Measurements from ENCODE around the gene PAN3.
"Not testable (repeated sequence)": the region's sequence is repeated elsewhere in the genome, so short reads cannot be mapped to it uniquely, and the experiment has no call there.

The PAN3 gene

DNA sequence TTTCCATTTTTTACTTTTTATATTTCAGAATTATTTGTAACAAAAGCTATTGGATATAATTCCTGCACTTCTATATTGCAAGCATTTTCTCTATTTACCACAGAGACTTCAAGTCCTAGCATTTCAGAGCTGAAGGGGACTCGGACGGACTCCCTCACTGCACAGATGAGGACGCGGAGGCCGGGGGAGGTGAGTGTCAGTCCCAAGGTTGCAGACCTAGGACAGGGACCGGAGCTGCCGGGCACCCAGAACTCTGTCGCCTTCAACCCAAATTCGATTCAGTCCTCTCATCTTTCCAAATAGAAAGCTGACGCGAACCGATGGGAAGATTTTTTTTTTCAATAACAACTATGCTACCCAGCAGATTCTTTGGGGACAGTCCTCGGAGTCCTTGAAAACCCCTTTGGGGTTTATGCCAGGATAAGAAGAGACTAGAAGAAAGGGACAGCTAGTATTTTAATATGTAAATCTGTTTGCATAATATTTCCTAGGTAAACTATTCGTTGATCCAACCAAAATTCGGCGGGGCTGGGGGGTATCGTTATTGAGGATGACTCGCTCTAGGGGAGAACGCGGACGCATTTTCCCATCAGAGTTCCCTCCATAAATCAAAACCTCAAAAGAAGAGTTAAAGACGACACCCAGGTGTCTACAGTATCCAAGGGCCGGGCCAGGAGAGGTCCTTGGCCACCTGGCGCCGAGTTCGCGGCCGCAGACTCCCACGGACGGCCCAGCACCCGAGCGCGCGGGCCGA is 38.8 kb upstream of the PAN3 start:
- TF ChIP-seq, protein P1, sequence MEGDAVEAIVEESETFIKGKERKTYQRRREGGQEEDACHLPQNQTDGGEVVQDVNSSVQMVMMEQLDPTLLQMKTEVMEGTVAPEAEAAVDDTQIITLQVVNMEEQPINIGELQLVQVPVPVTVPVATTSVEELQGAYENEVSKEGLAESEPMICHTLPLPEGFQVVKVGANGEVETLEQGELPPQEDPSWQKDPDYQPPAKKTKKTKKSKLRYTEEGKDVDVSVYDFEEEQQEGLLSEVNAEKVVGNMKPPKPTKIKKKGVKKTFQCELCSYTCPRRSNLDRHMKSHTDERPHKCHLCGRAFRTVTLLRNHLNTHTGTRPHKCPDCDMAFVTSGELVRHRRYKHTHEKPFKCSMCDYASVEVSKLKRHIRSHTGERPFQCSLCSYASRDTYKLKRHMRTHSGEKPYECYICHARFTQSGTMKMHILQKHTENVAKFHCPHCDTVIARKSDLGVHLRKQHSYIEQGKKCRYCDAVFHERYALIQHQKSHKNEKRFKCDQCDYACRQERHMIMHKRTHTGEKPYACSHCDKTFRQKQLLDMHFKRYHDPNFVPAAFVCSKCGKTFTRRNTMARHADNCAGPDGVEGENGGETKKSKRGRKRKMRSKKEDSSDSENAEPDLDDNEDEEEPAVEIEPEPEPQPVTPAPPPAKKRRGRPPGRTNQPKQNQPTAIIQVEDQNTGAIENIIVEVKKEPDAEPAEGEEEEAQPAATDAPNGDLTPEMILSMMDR (IDR thresholded peaks at IDR 0.05; ENCODE audit: low read depth, low read length) = no peak
- TF ChIP-seq MYC (IDR thresholded peaks at IDR 0.05; ENCODE audit: low read depth, low read length) (no peak), POLR2A (IDR thresholded peaks at IDR 0.05; ENCODE audit: extremely low read depth, insufficient read length) (no peak)
- TF ChIP-seq, protein P2, sequence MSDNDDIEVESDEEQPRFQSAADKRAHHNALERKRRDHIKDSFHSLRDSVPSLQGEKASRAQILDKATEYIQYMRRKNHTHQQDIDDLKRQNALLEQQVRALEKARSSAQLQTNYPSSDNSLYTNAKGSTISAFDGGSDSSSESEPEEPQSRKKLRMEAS (IDR thresholded peaks at IDR 0.05; ENCODE audit: low read depth, low read length) = no peak
- DNase-seq (ENCODE audit: low read depth) = peak; percentile 20
- H3K4me3 ChIP-seq (ENCODE audit: low read depth, low read length) = peak overlapping the region; percentile 46

DNA sequence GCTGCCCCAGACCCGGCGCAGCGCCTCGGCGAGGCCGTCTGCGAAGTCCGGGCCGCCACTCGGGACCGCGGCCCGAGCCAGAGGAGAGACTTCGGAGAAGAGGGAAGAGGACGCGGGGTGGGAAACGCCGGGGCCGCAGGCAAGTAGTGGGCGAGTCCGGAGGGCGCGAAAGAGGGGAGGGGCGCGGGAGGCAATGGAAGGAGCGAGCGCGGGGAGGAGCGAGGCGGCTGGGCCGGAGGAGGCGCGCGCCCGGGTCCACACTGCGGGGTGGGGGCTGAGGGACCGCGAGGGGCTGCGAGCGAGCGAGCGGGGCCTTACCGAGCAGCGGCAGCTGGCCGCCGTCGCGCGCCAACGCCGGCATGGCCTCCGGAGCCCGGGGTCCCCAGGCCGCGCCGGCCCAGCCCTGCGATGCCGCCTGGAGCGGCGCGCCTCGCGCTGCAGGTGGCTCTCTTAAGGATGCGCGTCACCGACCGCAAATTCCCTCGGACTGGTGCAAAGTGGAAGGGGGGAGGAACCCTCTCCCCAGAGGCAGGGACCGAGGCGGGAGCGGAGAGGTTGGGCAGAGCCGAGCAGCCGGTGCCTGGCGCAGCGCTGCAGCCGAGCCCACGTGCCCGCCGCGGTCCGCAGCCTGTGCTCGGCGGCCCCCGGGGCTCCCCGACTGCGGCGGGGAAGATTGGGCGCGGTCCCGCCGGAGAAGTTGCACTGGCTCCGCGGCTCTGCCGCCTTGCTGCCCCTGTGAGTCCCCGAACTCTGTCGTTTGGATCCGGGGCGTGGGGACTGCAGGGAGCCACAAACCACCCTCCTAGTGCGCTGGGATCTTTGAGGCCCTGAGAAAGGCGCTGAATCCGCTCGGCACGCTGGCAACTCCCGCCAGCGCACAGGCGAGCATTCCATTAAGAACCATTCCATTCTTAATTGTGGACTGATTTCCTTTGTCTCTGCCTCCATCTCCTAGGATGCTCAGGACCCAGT is 37.9 kb upstream of the PAN3 start, which contains the start of gene FLT3:
TSS of gene FLT3 (minus strand) at position 427 of the 972 bp plus-strand sequence. CDS start at position 361, 66 bp downstream.
- TF ChIP-seq POLR2A (IDR thresholded peaks at IDR 0.05; ENCODE audit: extremely low read depth, insufficient read length) (peak; percentile 66), MYC (IDR thresholded peaks at IDR 0.05; ENCODE audit: low read depth, low read length) (peak; percentile 86)
- TF ChIP-seq, protein P1 (IDR thresholded peaks at IDR 0.05; ENCODE audit: low read depth, low read length) = no peak
- TF ChIP-seq, protein P2 (IDR thresholded peaks at IDR 0.05; ENCODE audit: low read depth, low read length) = peak; percentile 85
- peak within 1 kb of the TSS; percentile 53 for H3K4me3 ChIP-seq (ENCODE audit: low read depth, low read length)
- DNase-seq (ENCODE audit: low read depth) = peak; percentile 99

DNA sequence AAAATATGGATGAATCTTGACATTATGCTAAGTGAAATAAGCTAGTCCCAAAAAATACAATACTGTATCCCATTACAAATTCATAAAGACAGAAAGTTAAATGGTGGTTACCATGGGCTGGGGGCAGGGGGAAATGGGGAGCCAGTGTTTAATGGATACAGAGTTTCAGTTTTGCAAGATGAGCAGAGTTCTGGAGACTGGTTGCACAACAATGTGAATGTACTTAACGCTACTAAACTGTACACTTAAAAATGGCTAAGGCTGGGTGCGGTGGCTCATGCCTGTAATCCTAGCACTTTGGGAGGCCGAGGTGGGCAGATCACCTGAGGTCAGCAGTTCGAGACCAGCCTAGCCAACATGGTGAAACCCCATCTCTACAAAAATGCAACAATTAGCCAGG is 36.5 kb upstream of the PAN3 start:
- DNase-seq (ENCODE audit: low read depth) = peak; percentile 87
- not testable (repeated sequence) for H3K4me3 ChIP-seq (ENCODE audit: low read depth, low read length)

DNA sequence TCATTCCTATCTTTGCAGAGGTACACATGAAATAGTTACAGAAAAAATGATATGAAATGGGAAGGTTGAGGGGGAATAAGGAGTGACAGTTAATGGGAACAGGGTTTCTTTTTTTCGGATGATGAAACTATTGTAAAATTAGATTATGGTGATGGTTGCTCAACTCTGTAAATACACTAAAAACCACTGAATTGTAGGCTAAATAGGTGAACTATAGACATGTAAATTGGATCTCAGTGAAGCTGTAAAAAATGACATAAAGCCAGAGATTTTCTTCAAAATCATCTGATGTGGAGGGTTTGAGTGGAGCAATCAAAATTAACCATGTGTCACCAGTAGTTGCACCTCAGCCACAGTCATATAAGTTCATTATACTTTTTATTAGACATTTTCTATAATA is 31.4 kb upstream of the PAN3 start:
- H3K4me3 ChIP-seq (ENCODE audit: low read depth, low read length) = no peak overlapping the region
- peak; percentile 50 for DNase-seq (ENCODE audit: low read depth)
- TF ChIP-seq, protein P2 (IDR thresholded peaks at IDR 0.05; ENCODE audit: low read depth, low read length) = no peak
- TF ChIP-seq MYC (IDR thresholded peaks at IDR 0.05; ENCODE audit: low read depth, low read length) (no peak), POLR2A (IDR thresholded peaks at IDR 0.05; ENCODE audit: extremely low read depth, insufficient read length) (no peak)
- TF ChIP-seq, protein P1 (IDR thresholded peaks at IDR 0.05; ENCODE audit: low read depth, low read length) = no peak

DNA sequence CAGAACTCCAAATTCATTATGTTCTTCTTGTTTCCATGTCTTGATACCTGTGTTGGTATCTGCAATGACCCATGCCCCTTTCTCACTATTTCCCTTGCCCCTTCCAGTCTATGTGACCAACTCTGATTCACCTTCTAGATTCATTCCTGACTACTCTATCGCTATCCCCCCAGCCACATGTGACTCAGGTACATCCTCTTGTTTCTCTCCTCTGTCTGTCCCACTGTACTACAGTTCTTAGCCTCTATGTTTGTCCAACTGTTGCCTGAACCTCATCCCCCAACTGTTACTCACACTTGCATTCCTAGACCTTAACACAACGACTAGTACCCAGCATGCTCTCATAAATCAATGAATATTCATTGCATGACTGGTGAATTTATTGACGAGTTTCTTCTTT is 27.9 kb upstream of the PAN3 start:
- no peak overlapping the region for H3K4me3 ChIP-seq (ENCODE audit: low read depth, low read length)
- no peak for DNase-seq (ENCODE audit: low read depth)
- TF ChIP-seq POLR2A (IDR thresholded peaks at IDR 0.05; ENCODE audit: extremely low read depth, insufficient read length) (no peak), MYC (IDR thresholded peaks at IDR 0.05; ENCODE audit: low read depth, low read length) (no peak)
- TF ChIP-seq, protein P2 (IDR thresholded peaks at IDR 0.05; ENCODE audit: low read depth, low read length) = no peak
- TF ChIP-seq, protein P1 (IDR thresholded peaks at IDR 0.05; ENCODE audit: low read depth, low read length) = no peak

DNA sequence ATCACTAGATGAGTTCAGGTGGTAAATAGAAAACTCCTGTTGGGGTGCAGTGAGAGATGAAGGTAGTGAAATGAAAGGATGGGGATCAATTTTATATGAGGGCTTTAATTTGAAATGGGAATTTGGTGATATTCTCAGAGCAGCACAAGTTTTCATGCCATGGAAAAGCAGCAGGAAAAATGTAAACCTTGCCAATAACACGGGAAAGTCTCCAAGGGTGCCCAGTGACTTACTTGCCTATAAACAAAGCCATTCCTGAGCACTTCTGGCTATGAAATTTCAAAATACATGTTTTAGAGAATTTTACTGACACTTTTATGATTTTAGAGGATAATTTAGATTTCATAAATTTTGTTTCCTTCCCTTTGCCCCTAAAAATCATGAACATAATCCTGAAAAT is 21.6 kb upstream of the PAN3 start:
- no peak for DNase-seq (ENCODE audit: low read depth)
- H3K4me3 ChIP-seq (ENCODE audit: low read depth, low read length) = no peak overlapping the region
- TF ChIP-seq, protein P2 (IDR thresholded peaks at IDR 0.05; ENCODE audit: low read depth, low read length) = no peak
- TF ChIP-seq MYC (IDR thresholded peaks at IDR 0.05; ENCODE audit: low read depth, low read length) (no peak), POLR2A (IDR thresholded peaks at IDR 0.05; ENCODE audit: extremely low read depth, insufficient read length) (no peak)
- TF ChIP-seq, protein P1 (IDR thresholded peaks at IDR 0.05; ENCODE audit: low read depth, low read length) = no peak
